GM18870 (cell line): ENCODE data around the gene CCR6.
"Not testable (repeated sequence)": the region's sequence is repeated elsewhere in the genome, so short reads cannot be mapped to it uniquely, and the experiment has no call there.

Source experiments
- ATAC-seq: cut with Tn5 transposase; IDR thresholded peaks from one replicate; pipeline ENCODE4 v1.9.1; 2021; ENCODE audit warnings: moderate library complexity; ENCODE audit not compliant: unreplicated experiment

Gene CCR6

DNA sequence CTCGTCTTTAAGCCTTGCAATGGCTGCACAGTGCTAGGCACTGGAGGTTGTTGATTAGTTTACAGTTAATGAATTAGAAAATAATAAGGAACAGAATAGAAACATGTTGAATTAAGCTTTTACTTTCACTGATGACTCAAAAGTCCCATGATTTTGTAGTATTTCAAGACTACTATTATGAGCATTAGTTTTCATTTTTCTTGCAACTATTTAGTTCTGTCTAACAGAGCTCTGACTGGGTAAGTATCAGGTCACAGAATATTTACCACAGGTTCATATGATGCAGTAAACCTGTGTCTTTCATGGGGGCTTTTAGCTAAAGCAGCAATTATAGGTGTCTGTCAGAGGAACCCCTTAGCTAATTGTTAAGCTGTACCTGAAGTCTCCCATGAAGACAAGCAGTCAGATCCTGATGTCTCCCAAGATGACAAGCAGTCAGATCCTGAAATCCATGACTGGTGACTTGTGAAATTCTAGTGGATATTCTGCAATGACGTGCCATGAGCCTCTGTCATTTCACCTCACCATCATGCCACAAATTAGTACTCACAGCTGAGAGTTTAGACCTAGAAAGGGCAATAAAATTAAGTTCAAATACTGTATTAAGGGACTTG, 43.1 kb downstream of the CCR6 start:
- no peak for ATAC-seq

DNA sequence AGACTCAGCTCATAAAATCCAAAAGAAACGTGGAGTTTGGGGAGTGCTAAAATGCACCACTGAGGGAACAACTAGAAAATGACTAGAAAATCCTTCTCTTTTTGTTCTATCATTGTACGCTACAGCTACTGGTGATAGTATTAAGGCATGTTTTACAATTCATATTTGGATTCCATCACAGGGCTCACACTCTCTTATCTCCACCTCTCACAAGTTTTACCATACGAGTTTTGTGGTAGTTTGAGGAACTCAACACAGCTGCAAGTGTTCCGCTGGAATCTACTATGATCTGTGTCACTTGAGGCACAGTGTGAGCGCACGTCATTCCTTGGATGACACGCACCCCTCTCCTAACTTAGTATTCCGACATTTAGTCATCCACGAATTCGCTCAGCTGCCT, 44.8 kb downstream of the CCR6 start:
- not testable (repeated sequence) for ATAC-seq

DNA sequence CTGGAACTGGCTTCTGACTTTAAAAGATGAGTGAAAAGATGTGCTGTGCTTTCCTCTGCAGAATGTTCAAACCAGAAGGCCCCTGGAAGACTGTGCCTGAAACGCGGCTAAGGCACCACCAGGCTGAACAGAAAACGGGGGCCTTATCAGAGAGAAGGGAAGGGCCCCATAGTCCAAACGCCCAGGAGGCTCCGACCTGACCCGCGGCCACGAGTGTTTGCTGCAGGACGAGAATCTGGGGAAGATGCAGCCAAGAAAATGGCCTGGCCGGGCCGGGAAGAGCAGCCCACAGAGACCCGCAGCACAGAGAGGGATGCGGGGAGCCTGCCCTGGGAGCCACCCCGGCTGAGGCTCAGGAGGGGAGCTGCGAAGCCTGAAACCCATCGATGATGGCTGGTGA, 45.4 kb downstream of the CCR6 start:
- not testable (repeated sequence) for ATAC-seq

DNA sequence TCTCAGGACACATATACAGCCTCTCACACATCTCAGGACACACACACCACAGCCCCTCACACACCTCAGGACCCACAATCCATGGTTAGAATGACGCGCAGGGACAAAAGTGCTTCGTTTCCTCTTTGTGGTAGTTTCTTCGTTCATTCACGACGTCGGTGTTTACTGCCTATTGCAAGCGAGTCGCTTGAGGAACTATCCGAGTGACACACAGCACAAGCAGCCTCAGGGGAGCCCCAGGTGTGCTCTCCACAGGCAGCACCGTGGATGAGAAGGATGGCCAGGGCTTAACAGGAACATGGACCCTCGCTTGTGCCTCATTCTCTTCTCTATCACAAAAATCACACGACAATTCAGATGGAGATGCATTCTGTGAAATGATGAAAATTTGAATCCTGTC, 47.0 kb downstream of the CCR6 start:
- not testable (repeated sequence) for ATAC-seq

DNA sequence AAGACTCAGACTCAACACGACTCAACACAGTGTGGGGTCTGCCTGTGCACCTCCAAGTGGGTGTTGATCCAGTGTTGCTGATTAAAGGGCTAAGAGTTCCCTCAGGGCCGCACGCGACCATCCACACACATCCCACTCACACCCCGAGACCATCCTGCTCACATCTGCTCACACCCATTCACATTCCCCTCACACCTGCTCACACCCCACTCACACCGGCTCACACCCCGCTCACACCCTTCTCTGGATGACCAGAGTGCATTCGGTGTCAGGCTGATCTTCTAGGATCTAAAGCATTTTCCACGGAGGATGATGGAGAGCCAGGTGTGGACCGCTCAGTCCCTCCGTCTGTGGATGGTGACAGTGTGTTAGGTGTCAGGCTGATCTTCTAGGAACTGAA, 48.4 kb downstream of the CCR6 start:
- not testable (repeated sequence) for ATAC-seq

DNA sequence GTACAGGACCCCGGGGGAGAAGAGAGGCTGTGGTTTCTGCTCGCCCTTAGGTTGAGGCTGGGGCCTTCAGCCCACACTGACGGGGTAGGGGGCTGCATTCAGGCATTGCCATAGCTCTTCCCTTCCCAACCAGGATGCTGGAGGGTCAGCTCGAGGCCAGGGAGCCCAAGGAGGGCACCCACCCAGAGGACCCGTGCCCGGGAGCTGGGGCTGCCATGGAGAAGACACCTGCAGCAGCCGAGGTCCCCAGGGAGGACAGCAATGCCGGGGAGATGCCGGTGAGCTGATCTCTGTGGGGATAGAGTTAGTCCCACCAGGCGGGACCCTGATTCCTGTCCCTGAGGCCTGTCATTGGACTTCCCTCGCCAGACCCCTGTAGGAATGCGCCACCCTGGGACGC, 49.1 kb downstream of the CCR6 start:
- not testable (repeated sequence) for ATAC-seq

DNA sequence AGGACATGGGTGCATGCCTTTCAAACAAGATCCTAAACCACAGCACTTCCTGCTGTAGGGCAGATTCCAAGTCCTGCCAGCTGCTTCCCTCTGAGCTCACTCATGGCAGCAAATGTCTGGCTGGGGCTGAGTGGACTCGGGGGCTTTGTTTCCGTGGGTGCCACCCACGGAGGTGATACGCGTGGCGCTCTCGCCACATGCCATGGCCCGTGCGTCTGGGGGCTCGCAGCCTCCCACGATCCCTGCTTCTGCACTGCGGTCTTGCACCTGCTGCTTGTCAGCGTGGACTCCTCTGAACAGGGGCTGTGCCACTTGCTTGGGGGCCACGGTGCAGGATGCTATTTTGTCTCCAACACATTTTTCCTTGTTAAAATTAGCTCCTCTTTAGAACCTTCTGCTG, 54.4 kb downstream of the CCR6 start:
- ATAC-seq: not testable (repeated sequence)

DNA sequence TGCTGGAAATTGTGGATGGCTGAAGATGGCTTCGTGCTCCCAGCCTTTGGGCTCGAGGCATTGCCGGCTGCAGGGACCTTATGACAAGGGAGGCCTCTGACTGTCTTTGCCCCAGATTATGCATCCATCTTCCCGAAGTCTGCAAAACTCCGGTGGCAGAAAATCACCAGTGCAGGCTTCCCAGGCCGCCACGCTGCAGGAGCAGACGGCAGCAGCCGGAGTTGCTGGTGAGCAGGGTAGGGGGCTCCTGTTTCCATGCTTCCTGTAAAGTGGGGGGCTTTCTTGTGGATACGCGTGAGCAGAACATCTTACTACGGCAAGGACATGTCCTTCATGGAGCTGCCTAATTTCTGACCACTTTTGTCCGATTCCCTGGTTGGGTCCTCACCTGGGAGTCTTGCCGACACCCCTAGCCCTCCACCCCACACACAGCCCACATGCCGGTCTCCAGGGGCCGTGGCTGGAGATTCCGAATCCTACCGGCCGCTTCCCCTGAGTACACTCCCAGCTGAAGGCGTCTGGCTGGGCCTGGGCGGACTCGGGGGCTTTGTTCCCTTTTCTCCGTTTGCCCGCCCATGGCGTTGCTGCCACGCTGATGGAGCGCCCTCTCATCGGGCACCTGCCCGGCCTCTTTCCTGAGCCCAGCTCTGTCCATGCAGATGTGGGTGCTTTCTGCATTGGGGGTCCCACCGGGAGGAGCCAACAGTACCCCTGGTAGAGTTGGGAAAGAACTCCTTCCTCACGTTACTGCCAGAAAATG, 56.2 kb downstream of the CCR6 start:
- ATAC-seq: not testable (repeated sequence)

DNA sequence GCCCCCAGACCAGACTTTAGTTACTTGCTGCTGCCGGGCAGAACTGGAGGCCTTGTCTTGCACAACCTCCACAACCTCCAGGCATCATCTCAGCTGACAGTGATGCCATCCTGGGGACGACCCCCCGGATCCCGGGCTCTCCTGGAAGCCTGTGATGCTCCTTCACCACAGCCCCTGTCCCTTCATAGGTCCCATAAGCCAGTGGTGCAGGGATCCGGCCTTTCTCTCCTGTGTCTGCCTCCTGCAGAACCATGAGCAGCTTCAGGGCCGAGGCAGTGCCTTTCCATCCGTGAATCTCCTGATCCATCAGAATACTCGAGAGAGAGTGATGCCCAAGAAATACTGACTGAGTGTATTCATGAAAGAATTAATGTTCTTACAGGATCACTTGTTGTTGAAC, 57.2 kb downstream of the CCR6 start:
- not testable (repeated sequence) for ATAC-seq

DNA sequence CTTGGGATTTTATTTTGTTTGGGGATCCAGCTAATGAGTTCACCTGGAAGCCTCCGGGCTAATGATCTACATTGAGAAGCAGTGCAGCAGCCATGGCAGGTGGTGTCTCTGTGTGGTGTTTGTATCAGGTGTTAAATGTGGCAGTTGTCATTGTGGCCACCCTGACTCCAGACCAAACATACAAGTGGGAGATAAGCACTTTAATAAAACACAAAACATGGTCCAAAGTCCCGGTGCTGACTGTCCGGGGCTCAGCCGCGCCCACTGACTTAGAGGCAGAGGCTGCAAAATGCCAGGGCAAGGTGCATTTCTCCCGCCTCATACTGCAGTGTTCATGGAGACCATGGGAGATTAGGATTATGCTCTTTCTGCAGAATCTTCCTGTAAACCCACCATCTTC, 58.5 kb downstream of the CCR6 start:
- ATAC-seq: not testable (repeated sequence)

DNA sequence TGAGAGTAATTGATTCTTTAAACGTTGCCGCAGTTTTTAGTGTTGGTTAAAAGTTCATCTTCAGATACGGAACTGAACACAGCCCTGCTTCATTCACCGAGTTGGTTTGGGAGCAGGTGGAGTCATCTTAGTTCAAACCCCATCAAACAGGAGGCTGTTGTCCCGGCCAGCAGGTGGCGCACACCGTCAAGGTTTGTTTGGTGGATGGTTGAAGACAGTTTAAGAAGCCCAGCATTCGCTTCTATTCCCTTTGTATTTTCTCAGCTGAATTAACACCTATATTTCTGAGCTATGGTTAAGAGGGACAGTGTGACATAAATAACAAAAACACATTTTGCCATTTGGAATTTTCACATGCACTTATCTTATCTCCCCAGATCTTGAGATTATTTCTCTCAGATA, 60.0 kb downstream of the CCR6 start:
- ATAC-seq: not testable (repeated sequence)

DNA sequence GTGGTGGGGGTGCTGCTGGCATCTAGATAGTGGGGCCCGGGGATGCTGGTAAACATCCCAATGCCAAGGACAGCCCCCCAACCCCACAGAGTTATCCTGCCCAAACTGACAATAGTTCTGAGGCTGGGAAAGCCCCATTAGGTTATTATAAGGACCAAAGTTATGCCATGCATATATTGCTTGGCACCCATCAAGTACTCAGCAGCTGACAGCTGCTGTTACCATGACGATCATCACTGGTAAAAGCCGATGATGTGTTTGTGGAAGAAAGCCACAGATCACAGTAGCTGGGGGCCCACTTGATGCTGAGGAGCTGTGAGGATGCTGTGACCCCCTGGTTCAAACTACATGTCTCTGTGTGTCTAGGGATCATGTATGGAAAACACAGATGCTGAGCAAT, 62.2 kb downstream of the CCR6 start:
- ATAC-seq: not testable (repeated sequence)

DNA sequence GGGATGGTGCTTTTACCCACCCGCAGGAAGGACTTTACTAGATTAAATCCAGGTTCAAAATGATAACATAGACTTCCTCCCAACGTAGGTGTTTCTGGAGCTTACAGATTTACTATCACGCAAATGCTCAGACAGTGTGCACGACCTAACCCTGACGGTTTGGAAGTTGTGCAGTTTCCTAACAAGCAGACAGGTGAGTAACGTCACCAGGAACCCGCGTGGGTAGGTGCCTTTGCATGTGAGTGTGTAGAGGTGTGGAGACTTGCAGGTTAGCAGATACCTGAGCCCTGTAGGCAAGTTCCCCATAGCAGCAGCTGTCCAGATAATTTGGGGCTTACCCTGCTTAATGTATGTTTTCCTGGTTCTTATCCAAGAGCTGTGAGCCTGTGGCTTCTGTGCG, 64.4 kb downstream of the CCR6 start:
- not testable (repeated sequence) for ATAC-seq
